Choroid plexus epithelial cell (primary cell): ENCODE measurements around the gene RUNX2.
A peak's percentile ranks its signal among the peaks of the same experiment; 100 is the strongest.

ENCODE experiments used
- DNase-seq: peaks from one replicate; pipeline ENCODE4 v3.0.0-alpha.2; 2010; ENCODE audit warnings: low read depth
- H3K4me3 ChIP-seq: 2 replicates; pipeline ENCODE4 v1.5.1; 2011; ENCODE audit warnings: low read depth, mild to moderate bottlenecking, control low read depth, low read length, moderate library complexity
- CTCF ChIP-seq: conservative IDR thresholded peaks from 2 replicates; pipeline ENCODE4 v1.5.1; 2011; ENCODE audit warnings: low read depth, mild to moderate bottlenecking, control low read depth, inconsistent platforms, low read length, moderate library complexity

Gene RUNX2

GRCh38 chr6:45661661-45662060 is 333.5 kb downstream of the RUNX2 start:
- peak; percentile 87 for DNase-seq
- no peak for TF ChIP-seq CTCF
- no peak overlapping the region for H3K4me3 ChIP-seq

GRCh38 chr6:45663251-45664221 is 335.4 kb downstream of the RUNX2 start:
- no peak for DNase-seq
- H3K4me3 ChIP-seq = peak overlapping the region; percentile 38
- TF ChIP-seq CTCF = peak; percentile 16

- no peak for TF ChIP-seq CTCF
- H3K4me3 ChIP-seq = no peak overlapping the region
- DNase-seq = no peak
Measured at GRCh38 chr6:45664707-45665106, 336.6 kb downstream of the RUNX2 start.

GRCh38 chr6:45665859-45666258 is 337.7 kb downstream of the RUNX2 start:
- H3K4me3 ChIP-seq = no peak overlapping the region
- no peak for TF ChIP-seq CTCF
- DNase-seq = no peak

- peak; percentile 55 for DNase-seq
- TF ChIP-seq CTCF = no peak
- H3K4me3 ChIP-seq = no peak overlapping the region
Measured at GRCh38 chr6:45666846-45667245, 338.7 kb downstream of the RUNX2 start.

- no peak overlapping the region for H3K4me3 ChIP-seq
- TF ChIP-seq CTCF = no peak
- DNase-seq = no peak
Measured at GRCh38 chr6:45667300-45667699, 339.2 kb downstream of the RUNX2 start.

GRCh38 chr6:45667766-45668165 is 339.6 kb downstream of the RUNX2 start:
- no peak for TF ChIP-seq CTCF
- H3K4me3 ChIP-seq = no peak overlapping the region
- no peak for DNase-seq
